Right atrium auricular region (tissue), 2 donors: ENCODE data around the gene TBC1D2B. TPM values are rescaled to one million over a fixed set of nuclear protein-coding genes. Genes with fewer than 3 reads are reported as not detected.
A peak's percentile ranks its signal among the peaks of the same experiment; 100 is the strongest.

ENCODE experiments used
- DNase-seq: peaks from one replicate; pipeline ENCODE4 v3.0.0-alpha.2; 2019; ENCODE audit warnings: low spot score
- H3K27ac ChIP-seq, 2 donors: fragments of 200-600 bp; sonication (generic); 1 replicate in 1 of 2; 2 replicates in 1 of 2; pipeline ENCODE4 v1.5.1; 2016 to 2019
- H3K27me3 ChIP-seq, 2 donors: fragments of 200-600 bp; sonication (generic); one replicate each; pipeline versions ENCODE4 v1.5.1 to v1.6.0; 2017 to 2019
- H3K36me3 ChIP-seq: fragments of 200-600 bp; sonication (generic); one replicate; pipeline ENCODE4 v1.5.1; 2016
- H3K4me1 ChIP-seq, 2 donors: fragments of 200-600 bp; sonication (generic); one replicate each; pipeline versions ENCODE4 v1.5.1 to v1.6.0; 2017 to 2019
- H3K4me3 ChIP-seq, 2 donors: fragments of 200-600 bp; sonication (generic); 1 replicate in 1 of 2; 2 replicates in 1 of 2; pipeline ENCODE4 v1.5.1; 2017 to 2019; ENCODE audit warnings: mild to moderate bottlenecking in 1 of 2, moderate library complexity in 1 of 2
- H3K9me3 ChIP-seq, 2 donors: fragments of 200-600 bp; sonication (generic); one replicate each; pipeline ENCODE4 v1.5.1; 2019
- CTCF ChIP-seq, 2 donors: fragments of 200-600 bp; sonication (generic); IDR thresholded peaks; one replicate each; pipeline ENCODE4 v1.5.1; 2019; ENCODE audit warnings: antibody characterized with exemption in 2 of 2
- total RNA-seq, 2 donors: library from RNA; depleted of rRNA; stranded (reverse); fragments of >200 nt; gene quantifications; one replicate each; pipeline ENCODE4 v1.1.0, GENCODE V29; 2016

TBC1D2B gene
- total RNA-seq, 2 donors from 2014 or later: 12.5 to 27.7 TPM

GRCh38 chr15:78037779-78038305 lies 39.7 kb downstream of the TBC1D2B start:
- Histone ChIP-seq H3K4me1 (peaks cover 0 to 44% of the 10 kb centered on the region in 2 donors), H3K9me3 (no peaks in the 10 kb centered on the region), H3K36me3 (peaks cover 11% of the 10 kb centered on the region), H3K4me3 (no peak overlapping the region), H3K27ac (no peak overlapping the region), H3K27me3 (no peaks in the 10 kb centered on the region)
- no peak for DNase-seq
- no peak for TF ChIP-seq CTCF (IDR thresholded peaks at IDR 0.05)

- no peaks in the 10 kb centered on the region for H3K27me3 ChIP-seq
- peak; percentile 16 for DNase-seq
- no peaks in the 10 kb centered on the region for H3K9me3 ChIP-seq
- peaks cover 0 to 44% of the 10 kb centered on the region in 2 donors for H3K4me1 ChIP-seq
- no peak for TF ChIP-seq CTCF (IDR thresholded peaks at IDR 0.05)
- no peak overlapping the region for H3K27ac ChIP-seq
- H3K4me3 ChIP-seq: no peak overlapping the region
- H3K36me3 ChIP-seq: peaks cover 6% of the 10 kb centered on the region
Observed at GRCh38 chr15:78037328-78037727, 40.2 kb downstream of the TBC1D2B start.

GRCh38 chr15:78035861-78036476 lies 41.5 kb downstream of the TBC1D2B start:
- Histone ChIP-seq H3K27ac (no peak overlapping the region), H3K36me3 (no peaks in the 10 kb centered on the region), H3K4me1 (peaks cover 0 to 44% of the 10 kb centered on the region in 2 donors), H3K4me3 (no peak overlapping the region), H3K9me3 (no peaks in the 10 kb centered on the region), H3K27me3 (no peaks in the 10 kb centered on the region)
- no peak for TF ChIP-seq CTCF (IDR thresholded peaks at IDR 0.05)
- no peak for DNase-seq

- Histone ChIP-seq H3K36me3 (no peaks in the 10 kb centered on the region), H3K27ac (peak overlapping the region; percentile 13 to 32), H3K4me1 (peaks cover 0 to 44% of the 10 kb centered on the region in 2 donors), H3K9me3 (no peaks in the 10 kb centered on the region), H3K27me3 (no peaks in the 10 kb centered on the region), H3K4me3 (no peak overlapping the region)
- no peak for DNase-seq
- no peak for TF ChIP-seq CTCF (IDR thresholded peaks at IDR 0.05)
Observed at GRCh38 chr15:78035321-78035751, 42.2 kb downstream of the TBC1D2B start.

DNA sequence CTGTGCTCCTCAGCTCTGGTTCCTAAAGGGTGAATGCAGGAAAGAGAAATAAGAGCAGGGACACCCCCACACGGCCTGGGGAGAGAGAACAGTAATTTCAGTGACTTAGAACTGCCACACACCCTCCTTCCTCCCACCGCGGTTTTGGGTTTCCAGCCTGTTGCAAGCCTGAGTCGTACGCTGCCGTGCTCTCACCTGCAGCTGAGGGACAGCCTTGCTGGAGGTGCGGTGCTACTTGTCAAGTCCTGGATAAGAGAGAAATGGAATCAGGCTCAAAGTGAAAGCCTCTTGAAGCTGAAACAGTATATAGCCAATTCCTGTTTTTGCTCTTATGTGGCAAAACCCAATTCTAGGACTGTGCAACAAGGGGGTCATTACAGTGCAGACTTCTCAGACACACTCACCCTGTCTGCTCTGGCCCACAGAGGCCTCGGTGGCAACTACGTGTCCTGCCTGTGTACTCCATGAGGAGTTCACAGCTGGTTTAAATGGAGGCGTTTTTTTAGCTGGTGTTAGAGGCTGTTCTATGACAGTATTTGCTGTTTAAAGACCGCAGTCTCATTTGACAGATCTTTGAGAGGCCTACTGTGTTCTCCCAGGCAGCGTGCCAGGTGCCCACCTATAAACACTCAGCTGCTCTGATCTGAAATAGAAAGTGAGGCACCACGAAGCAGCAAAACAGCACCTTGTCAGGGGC lies 42.9 kb downstream of the TBC1D2B start:
- H3K36me3 ChIP-seq: peaks cover 3% of the 10 kb centered on the region
- TF ChIP-seq CTCF (IDR thresholded peaks at IDR 0.05): no peak
- H3K27ac ChIP-seq: peak overlapping the region; percentile 13 to 32
- no peak overlapping the region for H3K4me3 ChIP-seq
- no peaks in the 10 kb centered on the region for H3K9me3 ChIP-seq
- no peak for DNase-seq
- no peaks in the 10 kb centered on the region for H3K27me3 ChIP-seq
- H3K4me1 ChIP-seq: peaks cover 0 to 44% of the 10 kb centered on the region in 2 donors
